Astrocyte (in vitro differentiated cells and primary cell): ENCODE data around the gene GDPD5. TPM values are rescaled to one million over a fixed set of nuclear protein-coding genes. Genes with fewer than 3 reads are reported as not detected.

Experiments used
- DNase-seq: peaks from one replicate; pipeline ENCODE4 v3.0.0-alpha.2; 2010; ENCODE audit warnings: low read depth
- FAIRE-seq: peaks from 2 replicates; lab custom pipeline; 2011; peaks lifted over from hg19 to GRCh38; lab: Jason Lieb, UNC
- H2AFZ ChIP-seq: 2 replicates; pipeline ENCODE4 v1.6.0; 2012; ENCODE audit warnings: low read depth, low read length, inconsistent platforms
- H3K27ac ChIP-seq: 2 replicates; pipeline ENCODE4 v1.5.1; 2011; ENCODE audit warnings: low read depth, low read length, inconsistent platforms
- H3K27me3 ChIP-seq: 2 replicates; pipeline ENCODE4 v1.6.0; 2011; ENCODE audit warnings: low read length, inconsistent platforms; ENCODE audit not compliant: insufficient read depth
- H3K36me3 ChIP-seq: 2 replicates; pipeline ENCODE4 v1.5.1; 2011; ENCODE audit warnings: low read length, inconsistent platforms; ENCODE audit not compliant: insufficient read depth
- H3K4me1 ChIP-seq: 2 replicates; pipeline ENCODE4 v1.5.1; 2011; ENCODE audit warnings: low read length, inconsistent platforms; ENCODE audit not compliant: insufficient read depth
- H3K4me2 ChIP-seq: 2 replicates; pipeline ENCODE4 v1.6.0; 2012; ENCODE audit warnings: low read length, inconsistent platforms
- H3K4me3 ChIP-seq: 2 replicates; pipeline ENCODE4 v1.5.1; 2011; ENCODE audit warnings: low read depth, mild to moderate bottlenecking, low read length, inconsistent platforms; ENCODE audit not compliant: insufficient read depth
- H3K79me2 ChIP-seq: 2 replicates; pipeline ENCODE4 v1.6.0; 2012; ENCODE audit warnings: mild to moderate bottlenecking, low read length, inconsistent platforms; ENCODE audit not compliant: insufficient read depth
- H3K9ac ChIP-seq: 2 replicates; pipeline ENCODE4 v1.6.0; 2012; ENCODE audit warnings: mild to moderate bottlenecking, low read length, inconsistent platforms
- H3K9me3 ChIP-seq: 2 replicates; pipeline ENCODE4 v1.5.1; 2012; ENCODE audit warnings: low read depth, mild to moderate bottlenecking, low read length, inconsistent platforms; ENCODE audit not compliant: insufficient read depth
- H4K20me1 ChIP-seq: 2 replicates; pipeline ENCODE4 v1.6.0; 2012; ENCODE audit warnings: low read length, inconsistent platforms; ENCODE audit not compliant: insufficient read depth
- H3K27ac Mint-ChIP-seq: one replicate; pipeline ENCODE4 v1.8.0; 2021; ENCODE audit warnings: mild to moderate bottlenecking, mixed read lengths; ENCODE audit not compliant: unreplicated experiment
- H3K27me3 Mint-ChIP-seq: one replicate; pipeline ENCODE4 v1.8.0; 2021; ENCODE audit warnings: low read depth, mixed read lengths; ENCODE audit not compliant: unreplicated experiment
- H3K36me3 Mint-ChIP-seq: one replicate; pipeline ENCODE4 v1.8.0; 2021; ENCODE audit warnings: low read depth, mixed read lengths; ENCODE audit not compliant: unreplicated experiment
- H3K4me1 Mint-ChIP-seq: one replicate; pipeline ENCODE4 v1.8.0; 2021; ENCODE audit warnings: low read depth, mixed read lengths; ENCODE audit not compliant: unreplicated experiment
- H3K4me3 Mint-ChIP-seq: one replicate; pipeline ENCODE4 v1.8.0; 2021; ENCODE audit warnings: mild to moderate bottlenecking, moderate library complexity, mixed read lengths; ENCODE audit not compliant: unreplicated experiment
- H3K9me3 Mint-ChIP-seq: one replicate; pipeline ENCODE4 v1.8.0; 2021; ENCODE audit warnings: mild to moderate bottlenecking, mixed read lengths; ENCODE audit not compliant: unreplicated experiment
- EZH2 ChIP-seq: IDR thresholded peaks from 2 replicates; pipeline ENCODE4 v1.6.1; 2012; ENCODE audit warnings: mild to moderate bottlenecking, low read length, inconsistent platforms; ENCODE audit not compliant: insufficient read depth
- total RNA-seq: library from RNA; stranded (reverse); gene quantifications from 2 replicates; pipeline ENCODE4 v1.2.1, GENCODE V29; 2021
- TF ChIP-seq, protein P1 (sequence below): IDR thresholded peaks from 2 replicates; pipeline ENCODE4 v1.5.1; 2011; ENCODE audit warnings: low read depth, mild to moderate bottlenecking, inconsistent platforms, low read length, moderate library complexity; ENCODE audit not compliant: insufficient read depth

The GDPD5 gene
- total RNA-seq, 1 donor from 2014 or later, result 9.4 TPM

GRCh38 chr11:75508051-75508561 is 17.6 kb downstream of the GDPD5 start:
- Histone ChIP-seq H4K20me1 (peaks cover 10% of the 10 kb centered on the region), H3K9ac (no peak overlapping the region), H3K4me2 (no peak overlapping the region), H3K27ac (no peak overlapping the region), H3K4me1 (no peaks in the 10 kb centered on the region), H2AFZ (no peak overlapping the region), H3K9me3 (no peaks in the 10 kb centered on the region), H3K36me3 (no peaks in the 10 kb centered on the region), H3K4me3 (no peak overlapping the region), H3K27me3 (peaks cover 2% of the 10 kb centered on the region), H3K79me2 (no peaks in the 10 kb centered on the region)
- Mint-ChIP-seq H3K27ac (no peak overlapping the region), H3K4me3 (no peak overlapping the region), H3K4me1 (no peaks in the 10 kb centered on the region), H3K36me3 (peaks cover 2% of the 10 kb centered on the region), H3K9me3 (no peaks in the 10 kb centered on the region), H3K27me3 (peaks cover 30% of the 10 kb centered on the region)
- no peak for DNase-seq
- TF ChIP-seq EZH2, result no peak
- TF ChIP-seq, protein P1, sequence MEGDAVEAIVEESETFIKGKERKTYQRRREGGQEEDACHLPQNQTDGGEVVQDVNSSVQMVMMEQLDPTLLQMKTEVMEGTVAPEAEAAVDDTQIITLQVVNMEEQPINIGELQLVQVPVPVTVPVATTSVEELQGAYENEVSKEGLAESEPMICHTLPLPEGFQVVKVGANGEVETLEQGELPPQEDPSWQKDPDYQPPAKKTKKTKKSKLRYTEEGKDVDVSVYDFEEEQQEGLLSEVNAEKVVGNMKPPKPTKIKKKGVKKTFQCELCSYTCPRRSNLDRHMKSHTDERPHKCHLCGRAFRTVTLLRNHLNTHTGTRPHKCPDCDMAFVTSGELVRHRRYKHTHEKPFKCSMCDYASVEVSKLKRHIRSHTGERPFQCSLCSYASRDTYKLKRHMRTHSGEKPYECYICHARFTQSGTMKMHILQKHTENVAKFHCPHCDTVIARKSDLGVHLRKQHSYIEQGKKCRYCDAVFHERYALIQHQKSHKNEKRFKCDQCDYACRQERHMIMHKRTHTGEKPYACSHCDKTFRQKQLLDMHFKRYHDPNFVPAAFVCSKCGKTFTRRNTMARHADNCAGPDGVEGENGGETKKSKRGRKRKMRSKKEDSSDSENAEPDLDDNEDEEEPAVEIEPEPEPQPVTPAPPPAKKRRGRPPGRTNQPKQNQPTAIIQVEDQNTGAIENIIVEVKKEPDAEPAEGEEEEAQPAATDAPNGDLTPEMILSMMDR, result no peak
- FAIRE-seq, result no peak

DNA sequence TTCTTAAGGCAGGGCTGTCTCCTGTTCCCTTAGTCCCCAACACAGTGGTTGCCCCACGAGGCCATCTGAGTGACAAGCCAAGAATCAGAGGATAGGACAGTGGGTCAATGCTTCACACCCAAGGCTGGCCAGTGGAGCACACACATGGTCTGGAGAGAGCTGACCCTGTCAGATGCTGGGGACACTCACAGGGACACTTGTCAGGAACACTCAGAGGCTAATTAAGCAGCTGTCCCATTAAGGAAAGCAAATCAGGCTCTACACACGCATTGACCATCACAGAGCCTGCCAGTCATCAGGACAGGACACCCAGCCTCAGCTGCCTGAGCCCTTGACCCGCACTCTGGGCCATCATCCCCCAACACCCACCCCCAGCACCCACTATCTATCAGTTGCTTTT is 18.2 kb downstream of the GDPD5 start:
- Mint-ChIP-seq H3K36me3 (peaks cover 2% of the 10 kb centered on the region), H3K4me1 (no peaks in the 10 kb centered on the region), H3K27ac (no peak overlapping the region), H3K4me3 (no peak overlapping the region), H3K9me3 (no peaks in the 10 kb centered on the region), H3K27me3 (peaks cover 30% of the 10 kb centered on the region)
- no peak overlapping the region for H3K4me2 ChIP-seq
- H3K4me3 ChIP-seq, result no peak overlapping the region
- H3K27me3 ChIP-seq, result peaks cover 2% of the 10 kb centered on the region
- H3K9me3 ChIP-seq, result no peaks in the 10 kb centered on the region
- no peak for DNase-seq
- no peaks in the 10 kb centered on the region for H3K79me2 ChIP-seq
- no peak overlapping the region for H3K9ac ChIP-seq
- FAIRE-seq, result no peak
- H4K20me1 ChIP-seq, result peaks cover 6% of the 10 kb centered on the region
- TF ChIP-seq, protein P1, result no peak
- TF ChIP-seq EZH2, result no peak
- no peaks in the 10 kb centered on the region for H3K36me3 ChIP-seq
- no peak overlapping the region for H2AFZ ChIP-seq
- no peak overlapping the region for H3K27ac ChIP-seq
- no peaks in the 10 kb centered on the region for H3K4me1 ChIP-seq

DNA sequence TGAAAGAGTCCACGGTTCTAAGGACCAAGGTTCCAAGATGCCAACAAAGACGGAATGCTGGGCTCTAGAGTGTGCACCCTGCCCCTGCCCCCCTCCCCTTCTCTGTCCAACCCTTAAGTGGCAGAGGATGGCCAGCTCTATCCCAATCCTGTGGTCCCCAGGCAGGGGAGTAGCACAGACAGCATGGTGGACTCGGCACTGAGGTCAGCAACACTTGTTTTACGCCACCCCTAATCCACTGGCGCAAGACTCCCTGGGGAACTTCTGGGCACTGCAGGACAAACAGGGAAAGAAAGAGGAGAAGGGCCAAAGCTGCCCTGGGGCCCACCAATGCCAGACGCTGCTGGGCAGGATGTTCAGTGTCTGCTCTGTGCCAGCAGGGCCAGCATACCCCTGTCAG is 18.9 kb downstream of the GDPD5 start:
- peaks cover 2% of the 10 kb centered on the region for H3K36me3 Mint-ChIP-seq
- Histone ChIP-seq H3K27ac (no peak overlapping the region), H3K9me3 (no peaks in the 10 kb centered on the region), H3K9ac (no peak overlapping the region), H3K4me2 (no peak overlapping the region), H3K79me2 (no peaks in the 10 kb centered on the region), H3K4me1 (no peaks in the 10 kb centered on the region), H3K36me3 (no peaks in the 10 kb centered on the region), H3K27me3 (peaks cover 2% of the 10 kb centered on the region), H4K20me1 (peaks cover 6% of the 10 kb centered on the region), H3K4me3 (no peak overlapping the region), H2AFZ (no peak overlapping the region)
- no peaks in the 10 kb centered on the region for H3K9me3 Mint-ChIP-seq
- H3K4me3 Mint-ChIP-seq, result no peak overlapping the region
- TF ChIP-seq EZH2, result no peak
- TF ChIP-seq, protein P1, result no peak
- DNase-seq (no peak), FAIRE-seq (no peak)
- H3K27ac Mint-ChIP-seq, result no peak overlapping the region
- H3K4me1 Mint-ChIP-seq, result no peaks in the 10 kb centered on the region
- peaks cover 24% of the 10 kb centered on the region for H3K27me3 Mint-ChIP-seq
